ENCODE results near the gene SORCS2.

Gene SORCS2

GRCh38 chr4:7310451-7310850 lies 118.1 kb downstream of the SORCS2 start:
- DNase-seq (ENCODE audit: low read depth) = no peak

GRCh38 chr4:7311205-7311604 lies 118.9 kb downstream of the SORCS2 start:
- no peak for TF ChIP-seq CTCF (conservative IDR thresholded peaks at IDR 0.05; ENCODE audit: low read depth, low read length)
- no peak overlapping the region for H3K4me3 ChIP-seq (ENCODE audit: low read depth, low read length)
- DNase-seq (ENCODE audit: low read depth) = no peak

More at GRCh38 chr4:7310451-7310850, 118.1 kb downstream of the SORCS2 start:
- no peak for TF ChIP-seq CTCF (conservative IDR thresholded peaks at IDR 0.05; ENCODE audit: low read depth, low read length)
- H3K4me3 ChIP-seq (ENCODE audit: low read depth, low read length) = no peak overlapping the region

GRCh38 chr4:7312691-7313090 lies 120.4 kb downstream of the SORCS2 start:
- no peak for DNase-seq (ENCODE audit: low read depth)
- TF ChIP-seq CTCF (conservative IDR thresholded peaks at IDR 0.05; ENCODE audit: low read depth, low read length) = no peak
- no peak overlapping the region for H3K4me3 ChIP-seq (ENCODE audit: low read depth, low read length)

DNA sequence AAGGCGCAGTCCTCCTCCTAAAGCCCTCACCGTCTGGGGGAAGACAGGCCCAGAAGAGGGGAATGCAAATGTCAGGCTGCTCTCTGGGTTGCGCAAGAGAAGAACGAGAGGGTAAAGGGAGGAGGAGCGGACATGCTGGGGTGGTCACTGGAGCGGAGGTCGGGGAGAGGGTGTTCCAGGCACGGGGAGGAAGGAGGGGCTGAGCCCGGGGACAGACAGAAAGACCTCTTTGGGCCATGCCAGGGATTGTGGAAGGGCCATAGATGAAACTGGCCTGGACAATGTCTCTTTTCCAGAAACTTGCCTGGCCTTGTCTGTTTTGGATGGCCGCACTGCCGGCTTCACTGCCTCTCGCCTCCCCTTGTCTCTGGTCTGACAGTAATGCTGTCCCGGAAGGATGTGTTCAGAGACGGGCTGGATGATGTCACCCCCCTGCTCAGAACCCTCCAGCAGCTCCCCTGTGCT lies 121.0 kb downstream of the SORCS2 start:
- no peak for DNase-seq (ENCODE audit: low read depth)

GRCh38 chr4:7313991-7314390 lies 121.7 kb downstream of the SORCS2 start:
- no peak for DNase-seq (ENCODE audit: low read depth)
- no peak for TF ChIP-seq CTCF (conservative IDR thresholded peaks at IDR 0.05; ENCODE audit: low read depth, low read length)
- H3K4me3 ChIP-seq (ENCODE audit: low read depth, low read length) = no peak overlapping the region

More for the DNA sequence above, 121.0 kb downstream of the SORCS2 start:
- H3K4me3 ChIP-seq (ENCODE audit: low read depth, low read length) = no peak overlapping the region
- TF ChIP-seq CTCF (conservative IDR thresholded peaks at IDR 0.05; ENCODE audit: low read depth, low read length) = no peak

DNA sequence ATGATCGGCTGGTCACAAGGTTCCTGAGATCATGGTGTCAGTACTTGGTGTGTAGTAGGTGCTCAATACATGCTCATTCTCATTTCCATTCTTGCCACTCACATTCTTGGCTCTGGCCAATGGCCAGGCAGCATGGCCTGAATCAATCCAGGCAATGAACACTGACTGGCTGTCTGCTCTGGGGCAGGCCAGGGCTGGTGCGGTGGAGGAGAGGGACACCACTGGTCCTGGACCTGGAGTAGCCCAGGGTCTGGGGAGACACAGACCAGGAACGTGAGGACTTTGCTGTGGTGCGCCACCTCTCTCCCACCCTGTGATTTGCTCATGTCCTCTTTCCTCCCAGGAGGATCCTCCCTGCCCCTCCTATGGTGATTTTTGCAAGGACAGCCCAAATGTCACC lies 122.9 kb downstream of the SORCS2 start:
- DNase-seq (ENCODE audit: low read depth) = no peak
- H3K4me3 ChIP-seq (ENCODE audit: low read depth, low read length) = no peak overlapping the region
- no peak for TF ChIP-seq CTCF (conservative IDR thresholded peaks at IDR 0.05; ENCODE audit: low read depth, low read length)

- TF ChIP-seq CTCF (conservative IDR thresholded peaks at IDR 0.05; ENCODE audit: low read depth, low read length) = no peak
- no peak for DNase-seq (ENCODE audit: low read depth)
- no peak overlapping the region for H3K4me3 ChIP-seq (ENCODE audit: low read depth, low read length)
These were observed 123.6 kb downstream of the SORCS2 start for GRCh38 chr4:7315935-7316334.

Measured in choroid plexus epithelial cell (primary cell).